HEK293 (cell line): ENCODE measurements around the gene MND1.

Source experiments
- CTCF ChIA-PET: fragments of 350-600 bp; formaldehyde crosslinking; extraction: SDS; loops from one replicate; lab custom pipeline; 2021; ENCODE audit warnings: antibody characterized with exemption; lab: Yijun Ruan, JAX
- POLR2A ChIA-PET: fragments of 300-600 bp; formaldehyde crosslinking; extraction: SDS; loops from one replicate; lab custom pipeline; 2020; ENCODE audit warnings: antibody characterized with exemption, inconsistent platforms; lab: Yijun Ruan, JAX
- H3K27ac ChIP-seq: fragments of 200-500 bp; sonication (Bioruptor generic); 2 replicates; pipeline ENCODE4 v1.5.1; 2014; ENCODE audit warnings: low read depth, low read length, control low read depth, inconsistent platforms; ENCODE audit errors: extremely low read depth
- H3K36me3 ChIP-seq, 2 experiments: fragments of 200-500 bp in 1 of 2; sonication (Bioruptor generic) in 1 of 2; 1 replicate in 1 of 2; 2 replicates in 1 of 2; pipeline ENCODE4 v1.5.1; 2014 to 2017; ENCODE audit warnings: inconsistent platforms in 2 of 2, low read length in 2 of 2; ENCODE audit not compliant: control insufficient read depth in 2 of 2, insufficient read depth in 1 of 2
- H3K4me1 ChIP-seq: fragments of 200-500 bp; sonication (Bioruptor generic); 2 replicates; pipeline ENCODE4 v1.5.1; 2014; ENCODE audit warnings: mild to moderate bottlenecking, low read length, inconsistent platforms; ENCODE audit not compliant: control insufficient read depth, insufficient read depth
- H3K4me3 ChIP-seq: 2 replicates; pipeline ENCODE4 v1.5.1; 2011; ENCODE audit warnings: low read depth, mild to moderate bottlenecking, control low read depth, low read length, moderate library complexity
- H3K9me3 ChIP-seq: fragments of 200-500 bp; sonication (Bioruptor generic); 2 replicates; pipeline ENCODE4 v1.5.1; 2014; ENCODE audit warnings: low read depth, low read length, inconsistent platforms; ENCODE audit not compliant: control insufficient read depth, insufficient read depth
- HOXA7 ChIP-seq: sonication (generic); formaldehyde crosslinking; IDR thresholded peaks from 2 replicates; pipeline ENCODE4 v1.8.1; 2022; ENCODE audit warnings: missing genetic modification reagents, borderline replicate concordance
- KLF16 ChIP-seq: fragments of 450-650 bp; formaldehyde crosslinking; IDR thresholded peaks from 2 replicates; pipeline ENCODE4 v1.5.1; 2017; ENCODE audit warnings: missing biosample characterization, missing genetic modification characterization
- MYNN ChIP-seq: fragments of 450-650 bp; formaldehyde crosslinking; IDR thresholded peaks from 2 replicates; pipeline ENCODE4 v1.5.1; 2016; ENCODE audit warnings: missing biosample characterization, missing genetic modification characterization, borderline replicate concordance
- PRDM2 ChIP-seq: fragments of 450-650 bp; formaldehyde crosslinking; IDR thresholded peaks from 2 replicates; pipeline ENCODE4 v1.5.1; 2016; ENCODE audit warnings: missing biosample characterization, missing genetic modification characterization, borderline replicate concordance
- SCRT2 ChIP-seq: fragments of 450-650 bp; formaldehyde crosslinking; IDR thresholded peaks from 2 replicates; pipeline ENCODE4 v1.5.1; 2016; ENCODE audit warnings: missing biosample characterization, missing genetic modification characterization
- ZNF114 ChIP-seq: fragments of 450-650 bp; formaldehyde crosslinking; IDR thresholded peaks from 2 replicates; pipeline ENCODE4 v1.5.0; 2017; ENCODE audit warnings: missing biosample characterization, missing genetic modification characterization
- ZNF214 ChIP-seq: fragments of 450-650 bp; formaldehyde crosslinking; IDR thresholded peaks from 2 replicates; pipeline ENCODE4 v1.5.1; 2017; ENCODE audit warnings: missing biosample characterization, mild to moderate bottlenecking, missing genetic modification characterization, borderline replicate concordance
- ZNF23 ChIP-seq: fragments of 450-650 bp; formaldehyde crosslinking; IDR thresholded peaks from 2 replicates; pipeline ENCODE4 v1.5.1; 2016; ENCODE audit warnings: missing biosample characterization, missing genetic modification characterization, borderline replicate concordance
- ZNF302 ChIP-seq: fragments of 450-650 bp; formaldehyde crosslinking; IDR thresholded peaks from 2 replicates; pipeline ENCODE4 v1.5.1; 2016; ENCODE audit warnings: missing biosample characterization, missing genetic modification characterization, low read depth
- ZNF426 ChIP-seq: fragments of 450-650 bp; formaldehyde crosslinking; IDR thresholded peaks from 2 replicates; pipeline ENCODE4 v1.5.1; 2017; ENCODE audit warnings: missing biosample characterization, missing genetic modification characterization, mild to moderate bottlenecking, inconsistent platforms, moderate library complexity
- ZNF449 ChIP-seq: fragments of 450-650 bp; formaldehyde crosslinking; IDR thresholded peaks from 2 replicates; pipeline ENCODE4 v1.5.1; 2017; ENCODE audit warnings: missing biosample characterization, mild to moderate bottlenecking, missing genetic modification characterization, moderate library complexity
- ZNF596 ChIP-seq: fragments of 450-650 bp; IDR thresholded peaks from 2 replicates; pipeline ENCODE4 v1.5.0; 2018; ENCODE audit warnings: missing biosample characterization, mild to moderate bottlenecking, missing genetic modification characterization, moderate library complexity
- ZNF623 ChIP-seq: fragments of 450-650 bp; formaldehyde crosslinking; IDR thresholded peaks from 2 replicates; pipeline ENCODE4 v1.5.1; 2016; ENCODE audit warnings: missing biosample characterization, missing genetic modification characterization
- ZNF747 ChIP-seq: fragments of 450-650 bp; formaldehyde crosslinking; IDR thresholded peaks from 2 replicates; pipeline ENCODE4 v1.5.1; 2016; ENCODE audit warnings: missing biosample characterization, missing genetic modification characterization
- ZNF785 ChIP-seq: fragments of 450-650 bp; formaldehyde crosslinking; IDR thresholded peaks from 2 replicates; pipeline ENCODE4 v1.5.1; 2016; ENCODE audit warnings: missing biosample characterization, missing genetic modification characterization
- ZSCAN18 ChIP-seq: fragments of 450-650 bp; formaldehyde crosslinking; IDR thresholded peaks from 2 replicates; pipeline ENCODE4 v1.5.1; 2016; ENCODE audit warnings: missing biosample characterization, missing genetic modification characterization

Gene MND1

GRCh38 chr4:153327247-153327646, 17.2 kb upstream of the MND1 start:
- peaks cover 8 to 26% of the 10 kb centered on the region in 2 experiments; a peak in 2 of 3 replicates for H3K36me3 ChIP-seq
- TF ChIP-seq ZNF785 (tag by site-specific recombination) (no peak), PRDM2 (tag by site-specific recombination) (no peak), SCRT2 (peak; percentile 39; the same call in 1 of the 2 replicates)
- TF ChIP-seq, all 188 proteins: peak for 1
- ChIA-PET CTCF (interaction anchor here (2.1 kb wide), 1 partner anchor 17 kb away, joined by 7 read pairs; the partner anchor contains the start of gene MND1), POLR2A (no interaction called here)
- Histone ChIP-seq H3K4me1 (no peaks in the 10 kb centered on the region), H3K4me3 (no peak overlapping the region), H3K9me3 (no peaks in the 10 kb centered on the region), H3K27ac (no peak overlapping the region)

DNA sequence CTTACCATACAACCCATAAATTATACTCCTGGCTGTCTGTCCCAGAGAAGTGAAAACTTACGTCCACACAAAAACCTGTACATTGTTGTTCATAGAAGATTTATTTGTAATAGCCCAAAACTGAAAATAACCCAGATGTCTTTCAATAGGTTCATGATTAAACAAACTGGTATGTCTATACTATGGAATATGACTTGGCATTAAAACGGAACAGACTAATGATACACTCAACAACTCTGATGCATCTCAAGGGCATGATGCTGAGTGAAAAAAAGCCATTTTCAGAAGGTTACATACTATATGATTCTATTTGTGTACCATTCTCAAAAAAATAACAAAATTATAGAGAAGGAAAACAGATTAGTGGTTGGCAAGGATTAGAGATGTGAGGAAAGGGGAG, 11.6 kb upstream of the MND1 start:
- no peaks in the 10 kb centered on the region for H3K9me3 ChIP-seq
- H3K36me3 ChIP-seq, result peaks cover 8 to 23% of the 10 kb centered on the region in 2 experiments; a peak in 2 of 3 replicates
- no peaks in the 10 kb centered on the region for H3K4me1 ChIP-seq
- ChIA-PET CTCF (no interaction called here), POLR2A (no interaction called here)
- TF ChIP-seq HOXA7 (CRISPR knock-in tag) (no peak), ZNF623 (no peak), ZNF596 (tag by site-specific recombination) (no peak), ZNF426 (tag by site-specific recombination) (no peak), ZSCAN18 (tag by site-specific recombination) (no peak)
- no peak overlapping the region for H3K4me3 ChIP-seq
- H3K27ac ChIP-seq, result no peak overlapping the region

GRCh38 chr4:153333874-153334273, 10.6 kb upstream of the MND1 start:
- Histone ChIP-seq H3K4me3 (no peak overlapping the region), H3K27ac (no peak overlapping the region), H3K36me3 (peaks cover 8 to 19% of the 10 kb centered on the region in 2 experiments; a peak in 2 of 3 replicates), H3K4me1 (no peaks in the 10 kb centered on the region), H3K9me3 (no peaks in the 10 kb centered on the region)
- ChIA-PET CTCF (no interaction called here), POLR2A (no interaction called here)
- TF ChIP-seq ZNF114 (tag by site-specific recombination) (no peak), ZNF449 (tag by site-specific recombination) (no peak), ZNF23 (no peak), ZNF747 (tag by site-specific recombination) (no peak), KLF16 (no peak), PRDM2 (tag by site-specific recombination) (no peak), ZNF214 (no peak), MYNN (tag by site-specific recombination) (no peak), ZNF302 (tag by site-specific recombination) (no peak)
